ENCODE data around the gene CA7.
"Not testable (repeated sequence)": the region's sequence is repeated elsewhere in the genome, so short reads cannot be mapped to it uniquely, and the experiment has no call there.

CA7 gene

DNA sequence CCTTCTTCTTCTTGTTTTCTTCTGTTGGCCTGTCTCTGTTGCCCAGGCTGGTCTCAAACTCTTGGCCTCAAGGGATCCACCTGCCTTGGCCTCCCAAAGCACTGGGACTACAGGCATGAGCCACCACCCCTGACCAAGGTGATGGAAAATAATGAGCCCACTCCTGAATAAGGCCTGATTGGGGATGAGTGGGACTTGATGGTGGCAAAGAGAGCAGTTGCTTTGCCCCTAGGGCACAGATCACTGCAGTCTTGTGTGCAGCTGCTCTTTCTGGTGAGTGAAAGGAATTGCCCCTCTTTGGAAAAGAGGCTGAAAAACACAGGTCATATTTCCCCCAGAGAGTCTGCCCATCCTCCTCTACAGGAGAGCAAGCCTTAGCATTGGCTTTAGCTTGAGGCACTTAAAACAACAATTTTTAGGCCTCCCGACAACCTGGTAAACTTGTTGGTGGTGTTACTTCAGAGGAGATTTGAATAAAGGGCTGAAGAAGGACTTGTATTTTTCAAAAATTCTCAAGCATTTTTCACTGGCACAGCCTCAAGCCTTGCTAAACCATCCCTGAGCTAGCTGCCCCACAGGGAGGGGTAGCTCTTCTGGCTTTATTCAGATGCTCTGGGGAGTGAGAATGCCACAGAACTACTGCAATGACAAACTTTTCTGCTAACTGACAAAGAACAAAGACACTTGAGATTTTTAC is 30.0 kb downstream of the CA7 start:
- no peak for DNase-seq

DNA sequence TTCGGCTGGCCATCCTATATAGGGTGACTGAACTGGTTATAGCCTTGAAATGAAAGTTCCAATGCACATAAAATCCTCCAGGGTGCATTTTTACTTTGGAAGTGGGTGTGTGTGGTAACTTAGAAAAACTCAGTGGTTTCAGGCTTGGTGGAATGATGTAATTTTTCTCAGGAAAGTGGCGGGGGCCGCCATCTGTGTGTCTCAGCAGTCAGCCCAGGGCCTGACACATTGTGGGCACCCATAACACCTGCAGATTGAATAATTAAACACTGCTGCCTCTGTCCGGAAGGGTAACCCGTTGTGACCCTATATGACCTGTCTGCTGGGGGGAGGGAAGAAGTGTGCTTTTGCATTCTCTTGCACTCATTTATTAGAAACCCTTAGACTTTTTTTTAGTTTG is 33.9 kb downstream of the CA7 start:
- no peak for DNase-seq

DNA sequence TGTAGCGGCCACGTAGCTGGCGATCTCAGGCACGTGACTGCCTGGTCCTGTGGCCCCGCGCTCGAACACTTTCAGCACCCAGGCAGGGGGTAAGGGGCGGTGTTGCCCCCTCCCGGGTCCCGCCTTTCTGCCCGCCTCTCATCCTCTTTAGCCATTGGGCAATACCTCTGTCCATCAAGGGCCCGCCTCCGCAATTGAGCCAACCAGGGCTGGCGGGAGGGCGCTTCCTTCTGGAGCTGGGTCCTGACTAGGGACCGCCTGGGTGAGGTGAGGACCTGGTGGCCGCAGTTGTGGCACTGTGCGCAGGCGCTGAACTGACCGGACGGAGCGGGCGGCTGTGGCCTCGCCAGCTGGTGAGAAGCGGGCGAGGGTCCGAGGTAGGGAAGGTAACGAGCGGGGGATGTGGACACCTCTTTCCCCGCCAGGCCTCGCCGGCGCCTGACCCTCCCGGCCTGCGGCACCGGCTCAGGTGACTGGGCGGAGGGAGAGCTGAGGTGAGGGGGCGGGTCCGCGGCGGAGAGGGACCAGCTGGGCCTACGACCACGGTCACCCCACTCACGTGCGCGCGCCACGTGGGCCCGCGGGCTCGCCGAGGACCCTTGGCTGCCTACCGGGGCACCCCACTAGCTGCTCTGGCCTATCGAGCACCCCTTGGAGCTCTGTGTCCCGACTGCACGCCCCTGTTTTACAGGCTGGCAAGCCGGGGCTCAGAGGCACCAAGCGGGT is 36.2 kb downstream of the CA7 start, which contains the start of gene PDP2:
Gene PDP2, plus strand, starts transcription at position 228 of the 726 bp plus-strand sequence. CDS start 3,770 bp downstream, outside the sequence.
- DNase-seq = peak; percentile 87 to 93

DNA sequence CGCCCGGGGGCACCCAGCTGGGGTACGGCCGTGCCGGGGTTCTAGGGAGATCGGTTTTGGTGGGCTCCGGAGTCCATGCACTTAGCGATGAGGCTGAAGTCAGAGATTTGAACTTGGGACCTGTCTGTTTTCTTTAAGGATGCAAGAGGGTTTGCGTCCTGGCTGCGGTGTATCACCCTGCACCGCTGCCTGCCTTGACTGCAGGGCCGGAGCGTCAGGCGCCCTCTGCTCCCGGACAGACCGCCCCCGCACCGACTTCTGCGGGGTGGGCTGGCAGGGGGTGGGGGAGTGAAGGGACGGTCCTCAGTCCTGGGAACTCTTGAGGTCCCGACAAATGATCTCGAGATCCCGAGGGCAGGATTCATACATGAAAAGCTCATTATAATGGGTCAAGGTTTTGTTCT is 36.8 kb downstream of the CA7 start:
- DNase-seq = no peak

DNA sequence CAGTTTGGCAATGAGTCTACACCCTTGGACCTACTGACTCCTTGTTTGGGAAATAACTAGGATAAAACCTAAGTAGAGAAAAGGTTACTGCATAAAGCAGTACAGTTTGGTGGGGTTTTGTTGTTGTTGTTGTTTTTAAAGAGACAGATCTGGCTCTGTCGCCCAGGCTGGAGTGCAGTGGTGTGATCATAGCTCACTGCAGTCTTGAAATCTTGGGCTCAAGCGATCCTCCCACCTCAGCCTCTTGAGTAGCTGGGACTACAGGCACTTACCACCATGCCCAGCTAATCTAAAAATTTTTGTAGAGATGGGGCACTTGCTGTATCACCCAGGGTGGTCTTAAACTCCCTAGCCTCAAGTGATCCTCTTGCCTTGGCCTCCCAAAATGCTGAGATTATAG is 37.3 kb downstream of the CA7 start:
- no peak for DNase-seq

DNA sequence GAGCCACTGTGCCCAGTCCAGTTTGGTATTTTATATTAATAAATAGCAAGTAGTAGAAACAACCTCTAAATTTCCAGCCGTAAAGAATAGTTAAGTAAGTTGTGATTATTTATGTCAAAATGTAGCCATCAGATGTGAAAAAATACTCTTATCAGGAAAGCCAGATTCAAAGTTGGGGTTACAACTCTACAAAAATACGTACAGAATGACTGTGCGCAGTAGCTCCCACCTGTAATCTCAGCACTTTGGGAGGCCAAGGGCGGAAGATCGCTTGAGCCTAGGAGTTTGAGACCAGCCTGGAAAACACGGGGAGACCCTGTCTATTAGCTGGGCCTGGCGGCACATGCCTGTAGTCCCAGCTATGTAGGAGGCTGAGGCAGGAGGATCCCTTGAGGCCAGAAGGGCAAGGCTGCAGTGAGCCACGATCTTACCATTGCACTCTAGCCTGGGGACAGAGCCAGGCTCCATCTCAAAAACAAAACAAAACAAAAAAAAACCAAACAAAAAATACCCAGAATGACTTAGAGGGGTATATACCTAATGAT is 37.8 kb downstream of the CA7 start:
- DNase-seq = no peak

DNA sequence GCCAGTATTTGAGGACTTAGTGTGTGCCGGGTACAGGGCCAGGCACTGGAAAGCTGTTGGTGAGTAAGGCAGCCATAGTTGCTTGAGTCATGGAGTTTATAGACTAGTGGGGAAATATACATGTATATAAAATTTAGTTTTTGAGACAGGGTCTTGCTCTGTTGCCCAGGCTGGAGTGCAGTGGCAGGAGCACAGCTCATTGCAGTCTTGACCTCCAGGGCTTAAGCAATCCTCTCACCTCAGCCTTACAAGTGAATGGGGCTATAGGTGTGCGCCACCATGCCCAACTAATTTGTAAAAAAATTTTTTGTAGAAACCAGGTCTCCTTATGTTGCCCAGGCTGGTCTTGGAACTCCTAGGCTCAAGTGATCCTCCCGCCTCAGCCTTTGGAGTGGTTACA is 38.5 kb downstream of the CA7 start:
- no peak for DNase-seq

DNA sequence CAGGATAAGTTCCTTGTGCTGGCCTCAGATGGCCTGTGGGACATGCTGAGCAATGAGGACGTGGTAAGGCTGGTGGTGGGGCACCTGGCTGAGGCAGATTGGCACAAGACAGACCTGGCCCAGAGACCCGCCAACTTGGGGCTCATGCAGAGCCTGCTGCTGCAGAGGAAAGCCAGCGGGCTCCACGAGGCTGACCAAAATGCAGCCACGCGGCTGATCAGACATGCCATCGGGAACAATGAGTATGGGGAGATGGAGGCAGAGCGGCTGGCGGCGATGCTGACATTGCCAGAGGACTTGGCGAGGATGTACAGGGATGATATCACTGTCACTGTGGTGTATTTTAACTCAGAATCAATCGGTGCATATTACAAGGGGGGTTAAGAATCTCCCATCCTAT is 41.3 kb downstream of the CA7 start:
- DNase-seq = no peak

DNA sequence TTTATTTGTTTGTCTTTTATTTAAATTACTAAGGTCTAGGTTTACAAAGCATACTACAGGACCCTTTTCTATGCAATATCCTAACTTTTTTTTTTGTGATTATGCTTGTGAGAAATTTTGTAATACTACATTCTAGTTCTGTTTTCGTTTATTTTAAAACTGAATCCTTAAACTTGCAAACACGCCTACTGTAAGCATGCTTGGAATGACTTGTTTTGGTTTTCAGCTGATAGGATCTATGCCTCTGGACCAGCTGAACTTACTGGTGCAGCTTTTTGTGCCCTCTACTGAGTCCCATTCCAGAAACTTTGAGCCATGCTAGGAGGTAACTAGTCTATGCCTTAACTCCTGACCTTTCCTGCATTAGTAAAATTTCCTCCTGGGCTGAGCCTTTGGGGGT is 42.1 kb downstream of the CA7 start:
- DNase-seq = no peak

DNA sequence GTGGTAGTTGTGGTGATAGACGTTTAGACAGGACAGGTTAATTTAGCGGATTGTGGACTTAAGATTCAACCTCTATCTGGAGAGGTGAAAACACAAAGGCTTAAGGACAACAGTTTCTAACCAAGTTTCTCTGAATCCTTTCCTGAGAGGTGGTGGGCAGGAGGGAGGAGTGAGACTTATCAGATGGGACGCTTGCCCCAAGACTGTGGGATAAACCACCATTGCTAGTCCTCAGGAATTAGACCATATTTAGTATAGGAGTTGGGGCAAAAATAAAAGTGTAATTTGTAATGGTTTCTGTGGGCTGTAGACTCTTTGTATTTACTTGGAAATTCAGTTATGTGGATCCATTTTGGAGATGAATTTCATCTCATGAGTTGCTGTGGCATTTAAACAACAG is 42.7 kb downstream of the CA7 start:
- DNase-seq = no peak

DNA sequence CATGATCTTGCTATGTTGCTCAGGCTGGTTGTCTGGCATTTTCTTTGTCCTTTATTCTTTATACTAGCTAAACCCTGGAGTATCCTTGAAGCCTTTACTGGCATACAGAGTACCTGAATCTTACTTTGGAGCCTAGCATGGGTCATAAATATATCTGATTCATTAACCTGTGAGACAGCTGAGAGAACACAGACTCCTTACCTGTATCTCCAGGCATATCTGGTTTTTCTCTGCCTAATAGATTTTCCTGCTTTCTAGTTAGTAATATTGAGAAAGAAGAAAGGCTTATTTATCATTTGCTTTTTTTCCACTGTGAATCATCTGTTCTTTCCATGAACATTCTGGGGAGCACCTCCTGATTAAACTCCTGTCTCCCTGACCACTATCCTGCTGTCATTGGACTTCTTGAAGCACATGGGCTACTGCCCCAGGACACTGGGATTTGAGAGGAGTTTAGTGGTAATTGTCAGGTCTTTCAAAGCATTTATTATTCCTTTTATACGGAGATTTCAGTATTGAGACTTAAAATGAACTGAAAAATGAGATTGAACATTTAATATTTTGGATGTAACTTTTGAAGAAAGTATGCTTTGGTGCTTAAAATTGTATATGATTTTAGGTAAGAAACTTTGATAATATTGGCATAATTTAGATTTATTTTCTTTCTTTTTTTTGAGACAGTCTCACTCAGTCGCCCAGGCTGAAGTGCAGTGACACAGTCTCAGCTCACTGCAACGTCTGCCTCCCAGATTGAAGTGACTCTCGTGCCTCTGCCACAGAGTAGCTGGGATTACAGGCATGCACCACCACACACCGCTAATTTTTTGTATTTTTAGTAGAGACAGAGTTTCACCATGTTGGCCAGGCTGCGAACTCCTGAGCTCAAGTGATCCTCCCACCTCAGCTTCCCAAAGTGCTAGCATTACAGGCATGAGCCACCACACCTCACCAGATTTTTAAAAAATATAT is 44.7 kb downstream of the CA7 start:
- no peak for DNase-seq

DNA sequence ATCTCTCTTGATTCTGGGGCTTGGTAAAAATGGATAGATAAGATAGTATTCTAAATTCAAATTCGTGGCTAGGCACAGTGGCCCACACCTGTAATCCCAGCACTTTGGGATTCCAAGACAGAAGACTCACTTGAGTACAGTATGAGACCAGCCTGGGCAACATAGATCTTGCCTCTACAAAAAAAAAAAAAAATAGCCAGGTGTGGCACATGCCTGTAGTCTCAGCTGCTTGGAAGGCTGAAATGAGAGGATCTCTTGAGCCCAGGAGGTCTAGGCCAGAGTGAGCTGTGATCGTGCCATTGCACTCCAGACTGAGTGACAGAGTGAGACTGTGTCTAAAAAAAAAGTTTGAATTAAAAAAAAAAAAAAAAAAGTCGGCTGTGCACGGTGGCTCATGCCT is 45.4 kb downstream of the CA7 start:
- no peak for DNase-seq

DNA sequence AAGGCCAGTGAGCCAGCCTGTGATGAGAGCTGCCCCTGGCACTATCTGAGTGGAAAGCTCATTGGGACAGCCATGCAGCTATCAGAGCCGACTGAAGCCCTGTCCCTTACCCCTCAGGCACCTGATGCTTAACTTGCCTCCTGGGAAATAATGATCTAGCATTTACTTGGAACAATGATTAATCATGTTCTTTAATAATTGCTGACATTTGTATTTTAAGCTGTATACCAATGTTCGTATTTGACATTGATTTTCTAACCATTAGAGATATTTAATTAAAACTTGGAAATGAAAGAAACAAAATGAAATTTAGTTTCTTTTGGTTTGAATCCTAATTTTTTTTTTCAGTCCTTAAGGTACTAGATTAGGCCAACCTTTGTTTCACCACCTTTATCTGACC is 46.6 kb downstream of the CA7 start:
- no peak for DNase-seq

DNA sequence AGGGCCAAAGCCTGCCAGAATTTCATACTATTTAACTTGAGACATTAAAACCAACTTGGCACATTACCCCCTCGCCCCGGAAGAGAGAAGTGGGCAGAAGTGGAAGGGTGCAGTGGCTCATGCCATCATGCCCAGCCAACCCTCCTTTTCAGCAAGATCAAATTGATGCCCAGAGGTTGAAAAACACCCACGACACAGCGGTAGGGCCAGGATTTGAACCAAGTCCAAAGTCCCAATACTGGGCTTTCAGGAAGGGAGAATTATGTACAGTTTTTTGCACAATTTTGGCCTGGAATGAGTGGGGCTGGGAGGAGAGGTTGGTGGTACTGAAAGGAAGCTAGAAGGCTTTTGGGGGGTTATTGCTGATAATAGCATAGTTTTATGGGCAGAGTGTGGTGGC is 47.1 kb downstream of the CA7 start:
- DNase-seq = no peak

DNA sequence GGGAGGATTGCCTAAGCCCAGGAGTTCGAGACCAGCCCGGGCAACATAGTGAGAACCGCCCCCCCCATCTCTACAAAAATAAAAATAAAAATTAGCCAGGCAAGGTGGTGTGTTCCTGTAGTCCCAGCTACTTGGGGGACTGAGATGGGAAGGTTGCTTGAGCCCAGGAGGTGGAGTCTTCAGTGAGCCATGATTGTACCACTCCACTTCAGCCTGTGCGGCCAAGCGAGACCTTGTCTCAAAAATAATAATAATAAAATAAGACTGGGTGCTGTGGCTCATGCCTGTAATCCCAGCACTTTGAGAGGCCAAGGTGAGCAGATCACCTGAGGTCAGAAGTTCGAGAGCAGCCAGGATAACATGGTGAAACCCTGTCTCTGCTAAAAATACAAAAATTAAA is 47.6 kb downstream of the CA7 start:
- DNase-seq = no peak

DNA sequence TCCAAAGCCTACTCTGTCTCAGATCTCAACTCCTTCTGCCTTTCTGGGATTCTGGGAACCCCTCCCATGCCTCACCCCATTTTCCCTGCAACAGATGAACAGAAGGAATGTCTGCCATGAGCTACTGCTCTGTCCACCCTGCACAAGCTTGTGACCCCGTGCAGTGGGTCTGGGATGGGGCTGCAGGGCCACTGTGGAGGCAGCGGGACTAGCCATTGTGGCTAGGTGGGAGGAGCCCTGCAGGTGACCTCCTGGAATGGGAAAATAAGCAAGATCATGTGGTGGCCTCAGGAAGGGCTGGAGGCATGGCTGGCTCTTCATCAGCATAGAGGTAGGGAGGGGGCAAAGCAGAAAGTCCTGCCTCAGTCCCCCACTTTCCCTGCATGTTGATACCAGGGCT is 49.8 kb downstream of the CA7 start:
- DNase-seq = no peak

DNA sequence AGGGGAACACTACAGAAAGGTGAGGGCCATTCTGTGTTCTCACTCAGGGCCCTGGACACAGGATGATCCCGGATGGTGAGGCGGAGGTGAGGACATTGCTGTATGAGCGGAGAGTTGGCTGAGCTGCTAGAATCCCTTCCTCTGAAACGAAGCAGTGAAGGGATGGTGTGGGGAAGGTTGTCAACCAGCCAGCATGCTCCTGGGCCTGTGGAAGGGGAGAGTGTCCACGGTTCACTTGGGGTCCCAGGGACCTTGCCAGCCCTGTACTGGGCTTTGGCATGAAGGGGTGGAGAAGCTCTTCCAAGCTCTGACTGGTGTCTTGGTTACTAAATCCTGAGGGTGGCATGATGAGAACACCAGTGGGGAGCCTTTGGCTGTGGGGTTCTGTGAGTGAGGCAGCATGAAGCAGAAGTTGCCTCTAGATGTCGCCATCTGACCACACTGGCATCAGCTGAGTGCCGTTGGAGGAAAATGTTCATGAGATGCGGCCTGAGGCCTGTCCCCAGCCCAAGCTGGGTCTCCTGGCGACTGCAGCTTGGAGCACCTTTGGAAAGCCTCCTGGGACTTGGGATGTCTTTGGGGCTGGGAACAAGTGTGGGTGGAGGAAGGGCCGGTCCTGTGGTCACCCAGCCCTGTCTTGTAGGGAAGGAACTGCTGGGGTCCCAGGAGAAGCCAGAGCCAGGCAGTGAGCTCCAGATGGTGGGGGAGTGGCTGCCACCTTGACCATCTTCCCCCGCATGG is 50.9 kb downstream of the CA7 start:
- peak; percentile 43 to 55 for DNase-seq

DNA sequence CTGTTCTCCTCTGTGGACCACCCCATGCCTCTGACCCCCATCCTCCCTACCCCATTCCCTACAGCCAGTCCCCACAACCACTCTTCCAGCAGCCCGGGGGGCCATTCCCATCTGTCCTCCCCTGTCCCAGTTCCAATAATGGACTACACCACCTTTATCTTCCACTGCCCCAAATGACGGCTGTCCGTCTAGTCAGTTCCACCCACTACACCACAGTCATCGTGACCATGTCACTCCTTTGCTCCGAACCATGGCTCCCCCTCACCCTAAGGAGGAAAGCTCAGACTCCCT is 51.4 kb downstream of the CA7 start:
- DNase-seq = no peak

DNA sequence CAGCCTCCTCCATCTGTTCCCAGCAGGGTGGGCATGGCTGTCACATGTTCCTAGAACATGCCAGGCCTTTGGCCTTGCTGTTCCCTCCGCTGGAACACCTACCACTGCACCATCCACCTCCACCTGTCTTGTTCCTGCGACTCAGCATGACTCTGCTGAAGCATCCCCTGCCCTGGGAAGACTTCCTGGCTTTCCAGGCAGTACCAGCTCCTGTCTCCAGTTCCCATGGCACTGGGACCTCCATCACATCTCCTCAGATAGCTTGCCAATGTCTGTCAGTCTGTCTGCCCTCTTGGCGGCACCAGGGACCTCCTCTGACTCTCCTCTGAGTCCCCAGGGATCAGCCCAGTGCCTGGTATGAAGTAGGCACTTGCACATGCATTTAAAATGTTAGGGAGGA is 51.8 kb downstream of the CA7 start:
- DNase-seq = no peak

DNA sequence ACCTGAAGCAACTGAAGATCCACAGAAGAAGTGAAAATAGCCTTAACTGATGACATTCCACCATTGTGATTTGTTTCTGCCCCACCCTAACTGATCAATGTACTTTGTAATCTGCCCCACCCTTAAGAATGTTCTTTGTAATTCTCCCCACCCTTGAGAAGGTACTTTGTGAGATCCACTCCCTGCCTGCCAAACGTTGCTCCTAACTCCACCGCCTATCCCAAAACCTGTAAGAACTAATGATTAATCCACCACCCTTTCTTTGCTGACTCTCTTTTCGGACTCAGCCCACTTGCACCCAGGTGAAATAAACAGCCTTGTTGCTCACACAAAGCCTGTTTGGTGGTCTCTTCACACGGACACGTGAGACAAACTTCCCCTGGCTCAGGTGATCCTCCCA is 52.5 kb downstream of the CA7 start:
- DNase-seq = not testable (repeated sequence)

DNA sequence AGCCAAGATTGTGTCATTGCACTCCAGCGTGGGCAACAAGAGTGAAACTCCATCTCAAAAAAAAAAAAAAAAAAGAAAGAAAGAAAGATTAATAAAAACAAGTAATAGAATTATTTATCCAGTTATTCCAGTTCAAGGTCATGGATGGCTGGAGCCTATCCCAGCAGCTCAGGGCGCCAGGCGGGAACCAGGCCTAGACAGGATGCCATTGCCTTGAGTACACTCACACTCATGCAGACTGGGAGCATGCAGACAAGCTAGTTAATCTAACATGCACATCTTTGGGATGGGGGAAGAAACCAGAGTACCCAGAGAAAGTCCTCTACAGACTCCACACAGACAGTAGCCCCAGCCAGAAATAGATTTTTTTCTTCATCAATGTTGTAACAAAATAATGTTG is 54.0 kb downstream of the CA7 start:
- DNase-seq = no peak

DNA sequence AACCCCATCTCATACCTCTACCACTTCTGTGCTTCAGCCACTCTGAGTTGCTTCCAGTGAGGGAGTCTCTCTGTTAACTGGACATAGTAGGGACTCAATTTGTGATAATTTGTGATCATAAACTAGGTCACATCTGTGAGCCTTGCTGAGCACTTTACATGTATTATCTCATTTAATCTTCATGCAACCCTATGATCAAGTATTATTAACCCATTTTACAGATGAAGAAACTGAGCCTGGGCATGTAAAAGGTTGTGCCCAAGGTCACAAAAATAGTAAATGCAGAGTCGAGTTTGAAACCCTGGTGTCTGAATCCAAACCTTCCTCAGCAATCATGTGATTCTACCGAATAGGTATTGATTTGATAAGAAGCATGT is 54.7 kb downstream of the CA7 start:
- no peak for DNase-seq

All from NCI-H2081 (cell line).